Fibroblast of peridontal ligament (primary cell): Measurements from ENCODE around the gene ERP27.

Experiments
- DNase-seq: peaks from one replicate; pipeline ENCODE4 v3.0.0-alpha.2; 2010; ENCODE audit errors: extremely low read depth

The ERP27 gene

GRCh38 chr12:14903386-14904098 is 34.8 kb downstream of the ERP27 start:
- no peak for DNase-seq

- peak; percentile 13 for DNase-seq
Observed at GRCh38 chr12:14902465-14902864, 35.9 kb downstream of the ERP27 start.

GRCh38 chr12:14901228-14901562 is 37.1 kb downstream of the ERP27 start:
- DNase-seq = no peak

DNA sequence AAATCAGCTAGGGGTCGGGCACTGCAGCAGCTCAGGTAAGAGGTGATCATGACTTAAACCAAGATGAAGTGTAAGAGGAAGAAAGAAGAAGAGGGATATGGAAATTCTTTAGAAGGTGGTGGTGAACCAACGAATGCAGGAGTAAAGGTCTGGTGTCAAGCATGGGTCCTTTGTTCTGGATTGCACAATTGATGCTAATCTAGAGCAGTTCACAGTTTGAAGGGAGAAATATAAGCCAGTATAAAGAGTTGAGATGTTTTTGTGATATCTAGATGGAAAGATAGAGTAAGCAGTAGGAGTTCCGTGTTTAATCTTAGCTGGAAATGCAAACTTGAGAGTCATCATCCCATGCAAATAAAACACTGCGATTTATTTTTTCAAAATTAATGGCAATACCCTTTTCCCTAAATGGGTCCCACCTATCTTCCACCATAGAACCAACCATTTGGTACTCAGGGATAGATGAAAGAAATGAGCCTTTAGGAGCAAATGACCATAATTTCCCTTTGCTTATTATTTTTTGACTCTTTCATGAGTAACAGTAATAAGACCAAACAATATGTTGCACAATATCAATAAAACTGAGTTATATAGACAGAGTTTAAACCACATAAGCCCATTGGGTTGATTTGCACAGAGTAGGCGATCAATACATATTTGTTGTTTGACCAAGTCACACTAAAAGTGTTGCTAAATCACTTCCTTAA is 37.7 kb downstream of the ERP27 start:
- DNase-seq = no peak

DNA sequence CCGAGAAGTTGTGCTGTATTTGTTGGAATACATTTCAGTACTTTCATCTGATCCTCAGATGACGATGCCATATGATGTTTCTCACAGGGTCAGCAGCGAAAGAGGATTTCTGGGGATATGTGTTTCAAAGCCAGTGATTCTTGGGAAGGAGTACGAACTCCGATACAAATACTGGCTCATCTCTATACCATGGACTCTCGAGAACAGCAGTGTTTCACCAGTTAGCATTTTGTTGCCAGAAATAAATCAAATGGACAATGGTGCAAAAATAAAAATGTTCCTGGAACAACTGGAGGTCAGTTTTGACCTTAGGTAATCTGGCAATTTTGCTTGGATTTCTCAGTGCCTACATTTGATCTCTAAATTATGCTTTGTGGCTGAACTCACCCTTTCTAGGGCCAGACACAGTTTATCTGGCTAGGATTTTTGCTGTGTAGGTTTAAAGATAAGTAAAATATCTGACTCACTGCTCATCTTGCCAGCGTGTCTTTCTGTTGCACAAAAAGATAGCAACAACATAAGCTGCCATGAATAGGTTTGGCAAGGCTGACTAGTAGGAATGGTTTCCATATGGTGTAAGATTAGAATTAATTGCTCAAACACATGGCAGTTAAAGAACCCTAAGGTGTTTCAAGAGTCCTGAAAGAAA is 41.7 kb downstream of the ERP27 start:
- peak; percentile 73 for DNase-seq

GRCh38 chr12:14893506-14894250 is 44.7 kb downstream of the ERP27 start:
- DNase-seq = peak; percentile 17

- peak; percentile 44 for DNase-seq
Observed at GRCh38 chr12:14892726-14893505, 45.4 kb downstream of the ERP27 start.

- no peak for DNase-seq
Observed at GRCh38 chr12:14890701-14891100, 47.6 kb downstream of the ERP27 start.

GRCh38 chr12:14886271-14886670 is 52.1 kb downstream of the ERP27 start:
- DNase-seq = no peak

DNA sequence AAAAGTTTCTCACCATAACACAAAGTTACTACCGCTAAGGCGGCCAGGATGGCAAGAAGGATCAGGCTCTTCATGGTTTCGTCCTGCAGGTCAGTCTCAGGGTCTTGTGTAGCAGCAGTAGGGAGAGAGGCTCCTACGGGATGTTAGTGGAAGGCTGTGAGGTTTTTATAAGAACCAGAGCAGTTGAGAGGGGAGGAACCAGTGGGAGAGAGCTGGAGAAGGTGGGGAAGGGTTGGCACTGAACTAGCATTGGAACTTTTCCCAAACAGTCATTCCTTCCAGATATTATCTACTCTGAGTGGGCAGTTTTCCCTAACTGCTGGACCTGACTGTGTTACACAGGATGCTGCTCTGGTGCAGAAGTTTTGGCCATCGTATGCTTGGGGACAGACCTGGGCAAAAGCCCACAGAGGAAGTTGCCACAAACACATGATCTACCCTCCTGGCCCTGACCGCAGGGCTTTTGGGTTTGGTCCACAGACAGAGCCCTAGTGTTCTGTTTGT is 52.6 kb downstream of the ERP27 start, which contains the start of gene MGP:
MGP (minus strand) TSS at position 137 of the 504 bp plus-strand sequence; CDS start at position 74, 63 bp downstream.
- DNase-seq = peak; percentile 32

GRCh38 chr12:14884458-14884878 is 53.9 kb downstream of the ERP27 start:
- DNase-seq = peak; percentile 70

GRCh38 chr12:14883686-14884085 is 54.7 kb downstream of the ERP27 start:
- no peak for DNase-seq

DNA sequence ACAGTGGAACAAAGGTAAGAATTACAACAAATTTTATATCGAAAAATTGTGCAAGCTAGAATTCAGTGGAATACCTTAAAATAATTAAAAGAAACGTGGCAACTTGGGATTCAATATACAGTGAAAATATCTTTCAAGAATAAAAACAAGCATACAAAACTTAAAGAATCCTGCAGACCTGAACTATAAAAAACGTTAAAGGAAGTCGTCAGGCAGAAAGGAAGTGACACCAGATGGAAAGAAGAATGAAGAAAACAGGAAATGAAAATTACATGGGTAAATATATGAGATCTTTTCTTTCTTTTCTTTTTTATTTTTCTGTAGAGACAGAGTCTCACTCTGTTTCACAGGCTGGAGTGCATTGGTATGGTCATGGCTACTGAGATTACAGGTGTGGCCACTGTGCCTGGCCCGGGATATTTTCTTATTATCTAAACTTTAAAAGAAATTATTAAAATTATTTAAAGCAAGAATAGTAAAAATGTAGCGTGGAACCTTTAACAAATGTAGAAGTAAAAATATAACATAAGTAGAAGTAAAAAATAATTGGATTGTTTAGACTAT is 57.4 kb downstream of the ERP27 start:
- no peak for DNase-seq

DNA sequence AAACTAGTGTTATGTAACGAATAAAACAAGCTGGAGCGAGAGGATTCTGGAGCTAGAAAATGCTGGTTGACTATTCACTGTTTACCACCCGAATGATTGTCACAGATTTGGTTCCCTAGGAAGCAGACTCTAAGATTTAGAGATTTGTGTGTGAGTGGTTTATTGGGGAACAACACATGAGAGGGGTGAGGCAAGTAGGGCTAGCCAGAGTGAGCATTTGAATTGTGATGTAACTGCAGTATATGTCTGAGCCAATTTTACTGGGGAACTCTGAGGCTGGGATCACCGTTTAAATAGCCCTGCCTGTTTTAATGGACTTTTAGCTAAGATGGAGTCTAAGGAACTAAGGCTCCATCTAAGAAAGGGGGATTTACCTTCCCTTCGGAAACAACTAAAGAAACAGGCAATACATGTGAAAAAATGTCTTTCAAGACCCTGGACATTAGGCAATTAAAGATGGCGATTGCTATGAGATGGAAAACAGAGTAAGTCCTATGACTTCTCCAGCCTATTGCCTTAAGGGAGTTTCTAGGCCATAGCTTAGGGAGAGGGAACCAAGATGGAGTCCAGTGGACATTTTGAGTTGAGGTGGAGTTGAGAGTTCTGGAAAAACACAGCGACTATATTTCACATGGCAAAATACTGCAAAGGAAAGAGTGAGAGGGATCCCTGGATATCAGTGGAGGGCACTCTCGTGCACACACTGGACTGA is 59.0 kb downstream of the ERP27 start:
- no peak for DNase-seq

GRCh38 chr12:14878488-14878887 is 59.8 kb downstream of the ERP27 start:
- no peak for DNase-seq

DNA sequence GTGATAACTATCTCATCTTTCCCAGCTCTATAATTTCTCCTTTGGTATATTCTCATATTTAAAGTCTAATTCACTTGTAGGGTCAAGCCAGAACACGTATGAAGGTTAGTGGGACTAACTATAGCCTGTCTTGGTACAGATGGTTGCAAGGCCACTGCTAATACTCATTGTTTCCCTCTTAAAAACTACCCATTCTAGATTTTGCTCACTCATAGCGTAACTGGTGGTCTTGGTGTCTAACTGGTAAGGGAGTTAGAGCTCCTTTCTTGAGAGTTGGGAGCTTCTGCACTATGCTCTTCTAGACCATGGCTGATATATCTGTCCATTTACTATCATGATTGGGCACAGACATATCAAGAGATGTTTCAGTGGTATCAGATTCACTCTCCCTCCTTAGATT is 61.5 kb downstream of the ERP27 start:
- DNase-seq = no peak

DNA sequence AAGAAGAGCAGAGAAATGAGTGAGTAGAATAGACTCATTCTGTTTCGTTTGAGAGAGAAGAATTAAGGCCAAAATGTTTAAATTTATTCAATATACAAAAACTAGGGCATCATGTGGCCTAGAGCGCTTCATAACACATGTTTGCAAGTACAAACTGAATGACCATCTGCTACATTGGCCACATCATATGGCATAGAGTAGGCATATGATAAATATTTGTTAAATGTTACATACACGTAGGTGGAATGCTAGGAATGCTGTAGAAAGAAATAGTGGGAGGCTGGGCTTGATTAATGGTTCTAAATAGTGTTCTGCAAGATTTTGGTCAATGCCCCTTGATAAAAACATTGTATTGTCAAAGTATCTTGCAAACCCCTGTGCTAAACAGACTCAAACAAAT is 63.5 kb downstream of the ERP27 start:
- no peak for DNase-seq

DNA sequence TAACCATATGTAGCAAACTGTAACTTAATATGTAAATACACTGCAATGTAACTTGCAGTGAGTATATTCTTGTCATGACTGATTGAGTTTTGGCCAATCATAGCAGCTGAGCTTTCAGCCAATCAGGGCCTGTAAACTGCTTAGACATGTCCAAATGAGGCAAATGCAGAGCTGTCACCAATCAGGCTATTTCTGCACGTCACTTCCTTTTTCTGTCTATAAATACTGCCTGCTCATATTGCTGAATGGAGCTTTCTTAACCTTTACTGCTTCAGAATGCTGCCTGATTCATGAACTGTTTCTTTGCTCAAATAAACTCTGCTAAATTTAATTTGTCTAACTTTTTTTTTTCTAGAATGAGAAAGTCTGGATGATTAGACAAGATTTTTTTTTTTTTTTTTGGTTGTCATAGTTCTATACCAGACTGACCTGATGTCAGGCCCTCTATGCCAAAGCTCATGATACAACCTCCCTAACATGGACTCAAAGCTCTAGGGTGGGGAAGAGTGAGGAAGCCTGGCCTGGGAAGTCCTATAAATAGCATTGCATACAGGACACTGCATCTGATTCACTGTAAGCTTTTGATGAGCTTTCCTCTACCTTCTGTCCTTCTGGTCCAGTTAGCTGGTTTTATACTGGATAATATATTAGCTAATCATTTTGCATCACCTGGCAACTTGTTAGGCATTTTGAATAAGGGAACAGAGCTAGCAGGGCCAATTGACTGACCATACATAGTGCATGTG is 64.7 kb downstream of the ERP27 start:
- no peak for DNase-seq

DNA sequence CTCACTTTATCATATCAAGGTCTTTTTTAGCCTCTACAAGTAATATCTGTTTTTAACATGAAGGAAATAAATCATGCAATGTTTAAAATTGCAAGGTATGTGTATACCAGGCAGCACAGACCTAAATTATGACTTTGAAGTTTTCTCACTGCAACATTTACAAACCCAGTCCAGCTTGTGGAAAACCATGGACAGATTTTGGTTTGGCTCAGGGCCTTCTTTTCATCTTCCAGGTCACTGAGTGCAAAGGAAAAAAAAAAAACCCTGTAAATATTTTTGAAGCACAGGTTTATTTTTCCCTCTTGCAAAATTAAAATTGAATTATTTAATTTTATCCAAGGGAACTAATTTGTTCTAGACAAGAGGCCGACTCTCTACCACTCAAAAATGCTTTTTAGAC is 66.5 kb downstream of the ERP27 start:
- no peak for DNase-seq
